Activated CD4-positive, alpha-beta memory T cell treated with anti-CD3 and anti-CD28 coated beads, Interleukin-2, amount 10 ng/mL, durations not matched to agents 7 days and 5 days (primary cell): ENCODE data around the gene CATSPERZ. TPM values are rescaled to one million over a fixed set of nuclear protein-coding genes. Genes with fewer than 3 reads are reported as not detected.

Experiments
- CTCF ChIA-PET: fragments of 350-600 bp; sonication (Branson Sonifier 250); formaldehyde crosslinking; loops from one replicate; lab custom pipeline; 2021; ENCODE audit warnings: antibody characterized with exemption, inconsistent platforms; lab: Charles Lee
- POLR2A ChIA-PET: fragments of 350-600 bp; sonication (Branson Sonifier 250); formaldehyde crosslinking; loops from one replicate; lab custom pipeline; 2021; ENCODE audit warnings: antibody characterized with exemption; lab: Charles Lee
- DNase-seq: peaks from one replicate; pipeline ENCODE4 v3.0.0-alpha.2; 2020
- H3K27ac Mint-ChIP-seq: one replicate; pipeline ENCODE4 v1.8.0; 2021; ENCODE audit warnings: mild to moderate bottlenecking, mixed read lengths
- H3K27me3 Mint-ChIP-seq: one replicate; pipeline ENCODE4 v1.8.0; 2021; ENCODE audit warnings: mixed read lengths
- H3K36me3 Mint-ChIP-seq: one replicate; pipeline ENCODE4 v1.8.0; 2021; ENCODE audit warnings: low read depth, mixed read lengths
- H3K4me1 Mint-ChIP-seq: one replicate; pipeline ENCODE4 v1.8.0; 2021; ENCODE audit warnings: mixed read lengths
- H3K4me3 Mint-ChIP-seq: one replicate; pipeline ENCODE4 v1.8.0; 2021; ENCODE audit warnings: mild to moderate bottlenecking, mixed read lengths
- H3K9me3 Mint-ChIP-seq: one replicate; pipeline ENCODE4 v1.8.0; 2021; ENCODE audit warnings: mixed read lengths
- total RNA-seq, 2 experiments: library from RNA; stranded (reverse); gene quantifications; one replicate each; pipeline ENCODE4 v1.2.3, GENCODE V29; 2021

CATSPERZ gene, protein sequence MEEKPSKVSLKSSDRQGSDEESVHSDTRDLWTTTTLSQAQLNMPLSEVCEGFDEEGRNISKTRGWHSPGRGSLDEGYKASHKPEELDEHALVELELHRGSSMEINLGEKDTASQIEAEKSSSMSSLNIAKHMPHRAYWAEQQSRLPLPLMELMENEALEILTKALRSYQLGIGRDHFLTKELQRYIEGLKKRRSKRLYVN
- total RNA-seq, result not detected

DNA sequence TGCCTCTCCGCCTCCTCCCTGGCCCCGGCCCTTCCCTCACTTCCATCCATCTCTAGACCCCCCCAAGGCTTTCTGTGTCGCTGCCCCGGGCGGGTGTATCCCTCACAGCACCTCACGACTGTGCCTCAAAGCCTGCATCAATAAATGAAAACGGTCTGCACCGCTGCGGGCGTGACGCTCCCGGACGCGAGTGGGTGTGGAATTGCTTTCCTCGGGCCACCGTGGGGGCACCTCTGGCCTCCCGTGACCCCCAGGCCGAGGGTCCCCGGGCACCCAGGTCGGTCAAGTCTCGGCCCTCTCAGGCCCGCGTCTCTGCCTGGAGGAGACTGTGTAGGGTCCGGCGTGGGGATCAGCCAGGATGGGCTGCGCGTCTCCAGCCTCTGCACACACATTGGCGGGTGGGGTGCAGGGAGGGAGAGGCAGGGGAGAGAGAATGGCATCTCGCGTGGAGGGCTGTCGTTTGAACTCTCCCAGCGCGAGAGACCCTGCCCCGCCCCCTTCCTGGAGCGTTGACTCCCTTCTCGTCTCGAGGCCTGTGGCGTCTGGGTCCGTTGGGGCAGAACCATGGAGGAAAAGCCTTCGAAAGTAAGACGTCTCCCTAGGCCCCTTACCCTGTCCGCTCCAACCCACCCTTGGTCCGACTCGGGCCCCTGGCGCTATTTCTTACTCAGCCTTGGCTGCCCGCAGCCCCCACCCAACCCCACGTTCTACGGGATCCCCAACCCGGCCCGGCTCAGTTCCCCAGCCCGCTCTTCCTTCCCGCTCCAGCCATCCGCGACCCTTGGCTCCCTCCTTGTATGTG is at the start of gene CATSPERZ:
CATSPERZ (plus strand) TSS at position 512 of the 802 bp plus-strand sequence; CDS start at position 565, 53 bp downstream.
- Mint-ChIP-seq H3K4me3 (peak within 1 kb of the TSS; percentile 47), H3K9me3 (no peaks in the 10 kb centered on the region), H3K4me1 (peaks cover 34% of the 10 kb centered on the region), H3K36me3 (no peaks in the 10 kb centered on the region), H3K27me3 (peaks cover 60% of the 10 kb centered on the region), H3K27ac (no peak within 1 kb of the TSS)
- ChIA-PET POLR2A (interaction anchor here (0.8 to 5.4 kb wide), 12 partner anchors 8 to 300 kb away, joined by 3 to 77 read pairs (median 4); partner anchors contain the start of genes BAD, FERMT3, GPR137 and PRDX5), CTCF (interaction anchor here (1.0 to 6.3 kb wide), 22 partner anchors 8 to 299 kb away, joined by 3 to 154 read pairs (median 8); partner anchors contain the start of genes BAD, FERMT3, FKBP2 and GPR137)
- no peak for DNase-seq

DNA sequence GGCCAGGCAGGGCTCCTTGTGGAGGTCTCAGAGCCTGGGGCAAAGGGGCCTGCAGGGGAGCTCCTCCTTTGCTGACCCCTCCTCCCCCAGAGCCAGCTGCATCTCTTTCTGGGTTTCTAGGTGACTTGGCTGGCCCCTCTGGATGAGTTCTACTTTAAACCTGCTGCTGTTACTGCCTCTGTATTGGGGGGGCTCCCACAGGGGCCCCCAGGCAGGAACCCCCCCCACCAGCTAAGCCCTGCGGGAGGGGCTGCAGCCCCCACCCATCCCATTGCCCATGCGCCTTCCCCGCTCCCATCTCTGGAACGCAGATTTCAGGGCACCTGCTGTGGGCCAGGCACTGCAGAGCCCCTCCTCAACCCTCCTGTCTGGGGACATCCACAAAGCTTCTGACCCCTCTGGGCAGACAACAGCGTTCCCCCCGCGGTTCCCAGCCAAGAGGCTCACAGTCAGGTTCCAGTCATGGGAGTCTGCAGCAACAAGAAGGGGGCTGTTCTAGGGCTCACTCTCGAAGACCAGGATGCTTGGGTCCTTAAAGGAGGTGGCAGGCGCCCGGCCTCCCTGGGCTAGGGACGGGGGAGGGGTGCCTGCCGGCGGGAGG is 49.6 kb upstream of the CATSPERZ start:
- peak overlapping the region; percentile 77 for H3K4me3 Mint-ChIP-seq
- no peak overlapping the region for H3K27ac Mint-ChIP-seq
- peaks cover 36% of the 10 kb centered on the region for H3K4me1 Mint-ChIP-seq
- no peaks in the 10 kb centered on the region for H3K9me3 Mint-ChIP-seq
- ChIA-PET POLR2A (interaction anchor here (0.9 to 11.2 kb wide), 11 partner anchors 9 to 495 kb away, joined by 3 to 131 read pairs (median 8); partner anchors contain the start of genes BAD, FERMT3, FKBP2 and PRDX5), CTCF (interaction anchor here (0.6 to 4.7 kb wide), 14 partner anchors 9 to 1845 kb away, joined by 3 to 34 read pairs (median 6); partner anchors contain the start of genes ESRRA, FERMT3, FKBP2 and GPR137)
- peaks cover 3% of the 10 kb centered on the region for H3K27me3 Mint-ChIP-seq
- DNase-seq, result no peak
- H3K36me3 Mint-ChIP-seq, result no peaks in the 10 kb centered on the region

DNA sequence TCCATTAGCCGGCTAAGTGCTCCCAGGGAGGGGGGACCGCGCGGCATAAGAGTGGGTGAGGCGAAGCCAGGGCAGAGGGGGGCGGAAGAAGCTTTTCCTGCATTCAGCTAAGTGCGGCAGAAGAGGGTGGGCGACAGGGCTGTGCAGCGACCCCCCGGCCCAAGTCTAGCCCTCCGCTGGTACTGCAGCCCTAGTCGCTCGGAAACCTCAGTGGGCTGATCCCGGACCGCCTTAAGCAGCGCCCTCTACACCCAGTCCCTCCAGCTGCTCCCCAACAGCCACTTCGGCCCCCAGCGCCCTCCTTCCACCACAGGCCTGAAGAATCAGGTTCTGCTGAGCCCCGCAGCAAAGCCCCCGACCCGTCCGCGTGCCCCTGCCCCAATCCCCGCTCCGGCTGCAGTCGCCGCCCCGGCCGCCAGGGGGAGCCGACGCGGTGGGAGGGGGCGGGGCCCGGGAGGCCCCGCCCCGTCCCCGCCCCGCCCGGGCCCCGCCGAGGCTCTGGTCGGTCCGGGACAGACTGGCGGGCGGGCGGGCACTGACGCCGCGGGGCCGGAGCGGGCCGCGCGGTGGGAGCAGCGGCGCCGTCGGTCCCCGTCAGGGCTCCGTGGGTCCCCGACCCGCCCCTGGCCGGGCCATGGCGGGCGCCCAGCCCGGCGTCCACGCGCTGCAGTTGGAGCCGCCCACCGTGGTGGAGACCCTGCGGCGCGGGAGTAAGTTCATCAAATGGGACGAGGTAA is 49.0 kb upstream of the CATSPERZ start, which contains the start of gene PLCB3:
PLCB3 (plus strand) TSS at position 515 of the 737 bp plus-strand sequence; CDS start at position 635, 120 bp downstream.
- peak; percentile 73 for DNase-seq
- peaks cover 3% of the 10 kb centered on the region for H3K27me3 Mint-ChIP-seq
- CTCF ChIA-PET, result interaction anchor here (0.6 to 4.7 kb wide), 16 partner anchors 10 to 1845 kb away, joined by 3 to 34 read pairs (median 6); partner anchors contain the start of genes ESRRA, FERMT3, FKBP2 and NUDT22
- H3K4me1 Mint-ChIP-seq, result peaks cover 33% of the 10 kb centered on the region
- no peaks in the 10 kb centered on the region for H3K36me3 Mint-ChIP-seq
- peak within 1 kb of the TSS; percentile 83 for H3K4me3 Mint-ChIP-seq
- no peaks in the 10 kb centered on the region for H3K9me3 Mint-ChIP-seq
- peak within 1 kb of the TSS; percentile 19 for H3K27ac Mint-ChIP-seq
- POLR2A ChIA-PET, result interaction anchor here (1.5 to 11.2 kb wide), 8 partner anchors 11 to 66 kb away, joined by 3 to 131 read pairs (median 10); partner anchors contain the start of genes BAD, FERMT3 and STIP1

DNA sequence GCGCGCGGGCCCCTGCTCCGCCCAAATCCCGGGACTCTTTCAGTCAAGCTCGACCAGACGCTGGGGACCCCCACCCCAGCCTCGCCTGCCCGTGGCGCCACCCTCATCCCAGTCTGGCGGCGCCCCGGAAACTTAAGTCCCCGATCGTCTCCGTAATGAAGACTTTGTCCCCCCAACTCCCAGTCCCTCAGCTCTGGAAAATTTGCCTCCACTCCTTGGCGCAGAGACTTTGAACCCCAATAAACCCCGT is 48.5 kb upstream of the CATSPERZ start:
- peak overlapping the region; percentile 19 for H3K27ac Mint-ChIP-seq
- H3K27me3 Mint-ChIP-seq, result peaks cover 3% of the 10 kb centered on the region
- DNase-seq, result no peak
- H3K4me3 Mint-ChIP-seq, result peak overlapping the region; percentile 83
- peaks cover 2% of the 10 kb centered on the region for H3K36me3 Mint-ChIP-seq
- ChIA-PET POLR2A (interaction anchor here (1.0 to 11.2 kb wide), 9 partner anchors 10 to 66 kb away, joined by 3 to 131 read pairs (median 8); partner anchors contain the start of genes BAD, FERMT3 and STIP1), CTCF (interaction anchor here (0.7 to 4.7 kb wide), 9 partner anchors 10 to 65 kb away, joined by 3 to 34 read pairs (median 6); partner anchors contain the start of genes FERMT3, FKBP2, NUDT22 and TRPT1)
- H3K9me3 Mint-ChIP-seq, result no peaks in the 10 kb centered on the region
- peaks cover 33% of the 10 kb centered on the region for H3K4me1 Mint-ChIP-seq

DNA sequence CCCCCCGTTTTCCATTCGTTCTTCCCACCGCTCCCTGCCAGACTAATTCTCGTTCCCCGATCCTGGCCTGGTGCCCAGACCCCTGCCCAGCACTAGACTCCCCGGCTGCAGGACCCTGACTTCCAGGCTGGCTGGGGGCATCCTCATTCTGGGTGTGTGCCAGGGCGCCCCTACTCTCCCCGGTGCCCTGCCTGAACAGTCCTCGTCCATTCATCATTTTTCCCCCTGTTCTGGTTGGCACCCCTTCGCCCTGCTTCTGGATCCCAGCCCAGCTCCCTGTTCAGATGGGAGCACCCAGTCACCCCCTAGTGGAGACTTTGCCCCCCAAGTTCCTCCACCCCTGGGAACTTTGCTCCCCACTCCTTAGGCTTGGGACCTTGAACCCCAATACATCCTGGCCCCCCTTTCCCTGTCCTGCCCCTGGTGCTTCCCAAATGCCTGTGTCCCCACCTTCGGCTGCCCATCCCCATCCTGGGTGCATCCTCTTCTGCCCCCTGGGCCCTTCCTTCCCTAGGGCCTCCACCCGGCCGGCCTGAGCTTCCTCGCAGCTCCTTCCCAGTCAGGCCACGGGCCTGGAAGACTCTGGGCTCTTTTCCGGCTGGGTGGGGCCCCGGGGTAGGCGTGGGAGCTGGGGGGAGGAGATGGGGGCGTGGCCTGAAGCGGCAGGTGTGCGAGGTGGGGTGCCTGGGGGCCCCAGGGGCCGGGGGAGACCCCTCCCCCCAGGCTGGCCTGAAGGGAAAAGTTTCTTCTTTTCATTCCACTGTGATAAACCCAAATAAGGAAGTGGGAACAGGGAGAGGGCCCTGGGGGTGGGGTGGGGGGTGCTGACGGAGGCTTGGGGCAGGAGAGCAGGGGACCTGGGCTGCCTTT is 47.9 kb upstream of the CATSPERZ start:
- ChIA-PET POLR2A (interaction anchor here (1.0 to 11.2 kb wide), 9 partner anchors 9 to 67 kb away, joined by 3 to 131 read pairs (median 8); partner anchors contain the start of genes BAD, FERMT3 and STIP1), CTCF (interaction anchor here (0.7 to 4.7 kb wide), 8 partner anchors 11 to 65 kb away, joined by 3 to 34 read pairs (median 6); partner anchors contain the start of genes FERMT3, FKBP2, NUDT22 and TRPT1)
- H3K4me1 Mint-ChIP-seq, result peaks cover 29% of the 10 kb centered on the region
- peak overlapping the region; percentile 83 for H3K4me3 Mint-ChIP-seq
- peak overlapping the region; percentile 19 for H3K27ac Mint-ChIP-seq
- H3K9me3 Mint-ChIP-seq, result no peaks in the 10 kb centered on the region
- peaks cover 2% of the 10 kb centered on the region for H3K36me3 Mint-ChIP-seq
- no peak for DNase-seq
- H3K27me3 Mint-ChIP-seq, result peaks cover 3% of the 10 kb centered on the region

DNA sequence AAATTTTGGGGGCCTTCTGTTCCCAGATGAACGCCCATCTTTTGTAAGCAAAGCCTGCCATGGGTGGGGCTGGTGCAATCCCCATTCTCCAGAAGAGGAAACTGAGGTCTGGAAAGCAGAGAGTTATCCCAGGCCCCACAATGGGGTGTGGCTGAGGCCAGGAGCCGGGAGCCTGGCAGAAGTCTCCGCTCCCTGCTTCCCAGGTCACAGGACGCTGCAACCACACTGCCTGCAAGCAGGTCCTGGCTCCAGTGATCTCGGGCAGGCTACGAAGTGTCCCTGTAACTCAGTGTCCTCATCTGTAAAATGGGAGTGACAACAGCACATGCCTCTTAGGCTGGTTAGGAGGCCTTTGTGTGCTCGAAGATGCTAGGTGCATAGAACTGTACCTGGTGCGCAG is 47.1 kb upstream of the CATSPERZ start:
- POLR2A ChIA-PET, result interaction anchor here (0.7 to 11.2 kb wide), 6 partner anchors 12 to 67 kb away, joined by 4 to 131 read pairs (median 8); partner anchors contain the start of genes FERMT3, PRDX5 and STIP1
- H3K4me3 Mint-ChIP-seq, result peak overlapping the region; percentile 30
- no peak for DNase-seq
- H3K9me3 Mint-ChIP-seq, result no peaks in the 10 kb centered on the region
- CTCF ChIA-PET, result interaction anchor here (1.6 to 4.7 kb wide), 2 partner anchors 16 to 48 kb away, joined by 9 to 34 read pairs; partner anchors contain the start of gene FERMT3
- peaks cover 5% of the 10 kb centered on the region for H3K36me3 Mint-ChIP-seq
- peaks cover 3% of the 10 kb centered on the region for H3K27me3 Mint-ChIP-seq
- H3K4me1 Mint-ChIP-seq, result peaks cover 25% of the 10 kb centered on the region
- no peak overlapping the region for H3K27ac Mint-ChIP-seq

DNA sequence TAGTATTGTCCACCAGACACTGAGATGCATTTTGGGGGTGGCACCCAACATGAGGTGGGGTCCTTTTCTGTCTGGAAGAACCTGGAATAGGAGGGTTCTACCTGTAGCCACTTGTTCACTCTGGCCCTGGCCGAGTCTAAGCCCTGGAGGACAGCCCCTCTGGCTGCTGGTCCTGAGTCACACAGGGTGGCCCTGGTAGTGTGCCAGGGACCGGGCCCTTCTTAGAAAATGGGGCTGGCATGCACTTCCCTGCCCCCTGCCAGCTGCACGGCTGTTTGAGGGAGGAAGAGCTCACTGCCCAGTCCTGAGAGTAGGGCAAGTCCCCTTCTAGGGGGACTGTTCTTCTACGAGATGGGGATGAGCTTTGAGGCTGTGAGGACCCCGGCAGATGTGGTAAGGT is 46.7 kb upstream of the CATSPERZ start:
- Mint-ChIP-seq H3K4me1 (peaks cover 24% of the 10 kb centered on the region), H3K27ac (no peak overlapping the region), H3K36me3 (peaks cover 5% of the 10 kb centered on the region), H3K27me3 (peaks cover 3% of the 10 kb centered on the region), H3K9me3 (no peaks in the 10 kb centered on the region), H3K4me3 (peak overlapping the region; percentile 30)
- no peak for DNase-seq
- CTCF ChIA-PET, result no interaction called here
- POLR2A ChIA-PET, result interaction anchor here (0.7 to 1.9 kb wide), 3 partner anchors 14 to 64 kb away, joined by 4 to 6 read pairs (median 6); partner anchors contain the start of gene PRDX5

DNA sequence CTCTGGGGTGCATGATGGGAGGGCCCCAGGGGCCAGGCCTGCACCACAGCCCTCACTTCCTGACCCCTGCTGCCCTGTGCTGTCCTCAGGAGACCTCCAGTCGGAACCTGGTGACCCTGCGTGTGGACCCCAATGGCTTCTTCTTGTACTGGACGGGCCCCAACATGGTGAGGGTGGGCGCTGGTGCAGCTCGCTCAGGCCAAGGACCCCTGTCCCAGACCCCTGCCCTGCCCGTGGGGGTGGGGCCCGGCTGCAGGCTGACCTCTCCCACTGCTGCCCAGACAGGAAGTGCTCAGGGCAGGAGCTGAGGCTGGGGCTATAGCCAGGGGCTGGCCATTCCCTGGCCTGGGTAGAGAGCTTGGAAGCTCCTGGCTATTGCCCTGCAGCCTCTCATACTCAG is 45.8 kb upstream of the CATSPERZ start:
- H3K27ac Mint-ChIP-seq, result no peak overlapping the region
- peaks cover 6% of the 10 kb centered on the region for H3K36me3 Mint-ChIP-seq
- H3K27me3 Mint-ChIP-seq, result peaks cover 3% of the 10 kb centered on the region
- DNase-seq, result no peak
- no peaks in the 10 kb centered on the region for H3K9me3 Mint-ChIP-seq
- peaks cover 26% of the 10 kb centered on the region for H3K4me1 Mint-ChIP-seq
- H3K4me3 Mint-ChIP-seq, result no peak overlapping the region
- POLR2A ChIA-PET, result interaction anchor here (0.6 to 1.9 kb wide), 4 partner anchors 13 to 50 kb away, joined by 3 to 6 read pairs (median 4); partner anchors contain the start of genes ESRRA and NUDT22
- CTCF ChIA-PET, result no interaction called here

DNA sequence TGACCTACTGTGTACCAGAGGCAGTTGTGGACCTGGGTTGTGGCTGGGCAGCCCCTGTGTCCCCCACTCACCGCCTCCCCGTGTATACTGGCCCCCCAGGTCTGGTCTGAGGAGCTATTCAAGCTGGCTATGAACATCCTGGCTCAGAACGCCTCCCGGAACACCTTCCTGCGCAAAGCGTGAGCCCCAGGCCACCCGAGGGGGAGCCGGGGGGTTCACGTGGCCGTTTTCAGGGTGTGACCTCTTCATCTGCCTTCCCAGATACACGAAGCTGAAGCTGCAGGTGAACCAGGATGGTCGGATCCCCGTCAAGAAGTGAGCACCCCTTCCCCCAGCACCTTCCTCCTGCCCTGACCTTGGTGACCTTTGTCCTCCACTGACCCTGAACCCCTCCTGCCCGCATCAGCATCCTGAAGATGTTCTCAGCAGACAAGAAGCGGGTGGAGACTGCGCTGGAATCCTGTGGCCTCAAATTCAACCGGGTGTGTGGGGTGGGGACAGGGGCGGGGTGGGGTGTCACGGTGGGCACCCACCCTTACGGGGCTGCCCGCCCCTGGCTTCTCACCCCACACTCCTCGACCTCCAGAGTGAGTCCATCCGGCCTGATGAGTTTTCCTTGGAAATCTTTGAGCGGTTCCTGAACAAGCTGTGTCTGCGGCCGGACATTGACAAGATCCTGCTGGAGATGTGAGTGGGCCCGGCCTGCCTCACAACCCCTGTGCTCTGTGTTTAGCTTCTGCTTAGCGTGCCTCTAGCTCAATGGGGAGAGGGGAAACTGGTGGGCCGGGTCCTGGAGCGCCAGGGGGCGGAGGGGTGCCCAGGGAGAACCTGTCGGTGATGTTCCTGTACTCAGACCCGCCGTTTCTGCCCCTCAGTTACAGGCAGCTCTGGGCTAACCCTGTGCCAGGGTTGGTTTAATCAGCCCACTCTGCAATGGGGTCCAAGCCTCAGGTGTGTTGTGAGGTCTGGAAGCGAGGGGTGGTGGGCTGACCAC is 44.7 kb upstream of the CATSPERZ start:
- DNase-seq, result no peak
- no peaks in the 10 kb centered on the region for H3K9me3 Mint-ChIP-seq
- no peaks in the 10 kb centered on the region for H3K27me3 Mint-ChIP-seq
- H3K4me3 Mint-ChIP-seq, result no peak overlapping the region
- ChIA-PET POLR2A (interaction anchor here (0.9 to 1.9 kb wide), 6 partner anchors 9 to 49 kb away, joined by 3 to 6 read pairs (median 3); partner anchors contain the start of genes ESRRA and FERMT3), CTCF (interaction anchor here (1.0 kb wide), 1 partner anchor 9 kb away, joined by 3 read pairs; the partner anchor contains the start of gene PPP1R14B)
- peaks cover 27% of the 10 kb centered on the region for H3K4me1 Mint-ChIP-seq
- H3K36me3 Mint-ChIP-seq, result peaks cover 16% of the 10 kb centered on the region
- H3K27ac Mint-ChIP-seq, result no peak overlapping the region

DNA sequence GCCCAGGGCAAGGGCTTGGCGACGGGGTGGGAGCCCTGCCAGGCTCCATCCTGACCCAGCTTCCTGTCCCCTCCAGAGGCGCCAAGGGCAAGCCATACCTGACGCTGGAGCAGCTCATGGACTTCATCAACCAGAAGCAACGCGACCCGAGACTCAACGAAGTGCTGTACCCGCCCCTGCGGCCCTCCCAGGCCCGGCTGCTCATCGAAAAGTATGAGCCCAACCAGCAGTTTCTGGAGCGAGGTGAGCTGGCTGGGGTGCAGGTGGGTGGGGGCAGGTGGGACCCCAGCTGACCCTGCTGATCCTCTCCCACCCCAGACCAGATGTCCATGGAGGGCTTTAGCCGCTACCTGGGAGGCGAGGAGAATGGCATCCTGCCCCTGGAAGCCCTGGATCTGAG is 43.9 kb upstream of the CATSPERZ start:
- no peak overlapping the region for H3K27ac Mint-ChIP-seq
- no peaks in the 10 kb centered on the region for H3K9me3 Mint-ChIP-seq
- CTCF ChIA-PET, result interaction anchor here (1.1 to 1.6 kb wide), 2 partner anchors 13 to 14 kb away, joined by 3 to 5 read pairs; no protein-coding TSS in a partner anchor
- no peak overlapping the region for H3K4me3 Mint-ChIP-seq
- H3K4me1 Mint-ChIP-seq, result peaks cover 24% of the 10 kb centered on the region
- DNase-seq, result no peak
- H3K27me3 Mint-ChIP-seq, result no peaks in the 10 kb centered on the region
- POLR2A ChIA-PET, result interaction anchor here (1.2 to 1.6 kb wide), 2 partner anchors 9 to 49 kb away, joined by 3 to 4 read pairs; partner anchors contain the start of gene FERMT3
- H3K36me3 Mint-ChIP-seq, result peaks cover 16% of the 10 kb centered on the region
